Body of pancreas (tissue), 4 donors: ENCODE measurements around the gene EPS15. TPM values are rescaled to one million over a fixed set of nuclear protein-coding genes. Genes with fewer than 3 reads are reported as not detected.
A peak's percentile ranks its signal among the peaks of the same experiment; 100 is the strongest.

Experiments
- ATAC-seq: fragments of 150-250 bp; one replicate; pipeline ENCODE4 v1.9.1; 2016
- DNase-seq, 4 donors: peaks; one replicate each; pipeline ENCODE4 v3.0.0-alpha.2; 2019
- H3K27ac ChIP-seq, 4 donors: fragments of 200-600 bp; sonication (generic); 1 replicate in 3 of 4; 2 replicates in 1 of 4; pipeline versions ENCODE4 v1.5.1 to v1.6.1; 2016 to 2019; ENCODE audit warnings: mild to moderate bottlenecking in 1 of 4, mixed read lengths in 1 of 4, moderate library complexity in 1 of 4
- H3K27me3 ChIP-seq, 2 donors: fragments of 200-600 bp; sonication (generic); one replicate each; pipeline ENCODE4 v1.6.0; 2016; ENCODE audit warnings: mild to moderate bottlenecking in 1 of 2
- H3K36me3 ChIP-seq, 2 donors: fragments of 200-600 bp; sonication (generic); replicated peaks in 1 of 2; 2 replicates each; pipeline ENCODE4 v1.5.1; 2016; ENCODE audit warnings: low read depth in 2 of 2; ENCODE audit not compliant: insufficient read depth in 1 of 2
- H3K4me1 ChIP-seq: fragments of 200-600 bp; sonication (generic); one replicate; pipeline ENCODE4 v1.6.0; 2016
- H3K4me3 ChIP-seq, 2 donors: fragments of 200-600 bp; sonication (generic); 1 replicate in 1 of 2; 2 replicates in 1 of 2; pipeline ENCODE4 v1.5.1; 2016 to 2019
- H3K9me3 ChIP-seq, 3 donors: fragments of 200-600 bp; sonication (generic); 1 replicate in 2 of 3; 2 replicates in 1 of 3; pipeline ENCODE4 v1.5.1; 2016
- POLR2A ChIP-seq, 3 donors: fragments of 450-650 bp; IDR thresholded peaks; one replicate each; pipeline ENCODE4 v1.6.1; 2016; ENCODE audit warnings: antibody characterized with exemption in 3 of 3, mild to moderate bottlenecking in 2 of 3
- WGBS, 2 donors: methylation state at CpG; one replicate each; pipeline ENCODE4 v1.1.5; 2017; 5-methylcytosine and 5-hydroxymethylcytosine counted together
- intact Hi-C: fragments of 100-400 bp; cut with DNase I; formaldehyde crosslinking; loops from one replicate; pipeline ENCODE4 v1.15.1; 2023
- total RNA-seq, 2 donors: library from RNA; depleted of rRNA; stranded (reverse); fragments of >200 nt; gene quantifications; one replicate each; pipeline ENCODE4 v1.1.0, GENCODE V29; 2016
- TF ChIP-seq, protein P1 (sequence below), 7 experiments: fragments of 450-650 bp in 4 of 7; fragments of 200-600 bp in 3 of 7; sonication (generic) in 3 of 7; IDR thresholded peaks; one replicate each; pipeline ENCODE4 v1.5.1; 2016 to 2019; ENCODE audit warnings: antibody characterized with exemption in 7 of 7

Gene EPS15
- total RNA-seq, 2 donors from 2014 or later = 37.4 to 46.8 TPM

DNA sequence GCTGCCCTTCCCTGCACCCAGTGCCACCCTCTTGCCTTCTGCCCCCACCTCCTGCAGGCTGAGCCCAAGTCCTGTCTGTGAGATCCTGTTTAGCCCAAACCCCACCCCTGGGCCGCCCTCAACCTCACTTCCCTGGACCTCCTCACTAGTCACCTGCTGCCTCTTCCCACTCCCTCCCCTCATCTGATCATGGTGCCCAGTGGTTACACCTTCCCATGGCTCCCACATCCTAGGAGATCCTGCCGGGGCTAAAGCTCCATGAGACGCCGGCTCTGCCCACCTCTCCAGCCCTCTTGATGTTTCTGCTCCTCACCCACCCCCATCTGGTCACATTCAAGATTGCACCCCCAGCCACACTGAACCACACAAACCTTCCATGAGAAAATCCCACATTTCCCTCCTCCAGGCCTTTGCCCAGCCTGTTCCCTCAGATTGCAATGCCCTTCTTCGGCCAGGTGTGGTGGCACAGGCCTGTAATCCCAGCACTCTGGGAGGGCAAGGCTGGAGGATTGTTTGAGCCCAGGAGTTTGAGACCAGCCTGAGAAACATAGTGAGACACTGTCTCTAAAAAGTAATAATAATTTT, 205.7 kb downstream of the EPS15 start:
- DNase-seq (no peak), ATAC-seq (no peak)
- TF ChIP-seq POLR2A (IDR thresholded peaks at IDR 0.05) = no peak
- TF ChIP-seq, protein P1, sequence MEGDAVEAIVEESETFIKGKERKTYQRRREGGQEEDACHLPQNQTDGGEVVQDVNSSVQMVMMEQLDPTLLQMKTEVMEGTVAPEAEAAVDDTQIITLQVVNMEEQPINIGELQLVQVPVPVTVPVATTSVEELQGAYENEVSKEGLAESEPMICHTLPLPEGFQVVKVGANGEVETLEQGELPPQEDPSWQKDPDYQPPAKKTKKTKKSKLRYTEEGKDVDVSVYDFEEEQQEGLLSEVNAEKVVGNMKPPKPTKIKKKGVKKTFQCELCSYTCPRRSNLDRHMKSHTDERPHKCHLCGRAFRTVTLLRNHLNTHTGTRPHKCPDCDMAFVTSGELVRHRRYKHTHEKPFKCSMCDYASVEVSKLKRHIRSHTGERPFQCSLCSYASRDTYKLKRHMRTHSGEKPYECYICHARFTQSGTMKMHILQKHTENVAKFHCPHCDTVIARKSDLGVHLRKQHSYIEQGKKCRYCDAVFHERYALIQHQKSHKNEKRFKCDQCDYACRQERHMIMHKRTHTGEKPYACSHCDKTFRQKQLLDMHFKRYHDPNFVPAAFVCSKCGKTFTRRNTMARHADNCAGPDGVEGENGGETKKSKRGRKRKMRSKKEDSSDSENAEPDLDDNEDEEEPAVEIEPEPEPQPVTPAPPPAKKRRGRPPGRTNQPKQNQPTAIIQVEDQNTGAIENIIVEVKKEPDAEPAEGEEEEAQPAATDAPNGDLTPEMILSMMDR (IDR thresholded peaks at IDR 0.05) = peak in 4 of 7 experiments; percentile 13 to 36 (median 30)
- Histone ChIP-seq H3K4me1 (peaks cover 29% of the 10 kb centered on the region), H3K9me3 (no peaks in the 10 kb centered on the region), H3K27ac (peak overlapping the region; percentile 78 to 86 (median 80)), H3K4me3 (no peak overlapping the region), H3K36me3 (no peaks in the 10 kb centered on the region), H3K27me3 (no peaks in the 10 kb centered on the region)
- intact Hi-C loops = no loop called here
- WGBS, 2 donors = 89 to 93% methylated on average over 5 of the region's 5 CpGs

- intact Hi-C loops = no loop called here
- DNase-seq (no peak), ATAC-seq (no peak)
- no peak for TF ChIP-seq POLR2A (IDR thresholded peaks at IDR 0.05)
- Histone ChIP-seq H3K4me3 (no peak overlapping the region), H3K36me3 (no peaks in the 10 kb centered on the region), H3K9me3 (no peaks in the 10 kb centered on the region), H3K4me1 (peaks cover 29% of the 10 kb centered on the region), H3K27me3 (no peaks in the 10 kb centered on the region), H3K27ac (peak overlapping the region in 1 of 4 donors; percentile 86)
- WGBS, 2 donors = 81% methylated on average over 4 of the region's 4 CpGs; no CpG with 5 or more reads in 1 of the 2 donors
Observed at GRCh38 chr1:51312718-51313117, 206.3 kb downstream of the EPS15 start.

- H3K36me3 ChIP-seq = no peaks in the 10 kb centered on the region
- no peak overlapping the region for H3K4me3 ChIP-seq
- no peaks in the 10 kb centered on the region for H3K27me3 ChIP-seq
- WGBS, 2 donors = 87 to 100% methylated on average over 2 to 5 of the region's 5 CpGs
- intact Hi-C loops = no loop called here
- TF ChIP-seq POLR2A (IDR thresholded peaks at IDR 0.05) = no peak
- TF ChIP-seq, protein P1 (IDR thresholded peaks at IDR 0.05) = no peak
- DNase-seq = no peak
- ATAC-seq = no peak
- peaks cover 24% of the 10 kb centered on the region for H3K4me1 ChIP-seq
- no peaks in the 10 kb centered on the region for H3K9me3 ChIP-seq
- no peak overlapping the region for H3K27ac ChIP-seq
Observed at GRCh38 chr1:51311826-51312225, 207.2 kb downstream of the EPS15 start.

DNA sequence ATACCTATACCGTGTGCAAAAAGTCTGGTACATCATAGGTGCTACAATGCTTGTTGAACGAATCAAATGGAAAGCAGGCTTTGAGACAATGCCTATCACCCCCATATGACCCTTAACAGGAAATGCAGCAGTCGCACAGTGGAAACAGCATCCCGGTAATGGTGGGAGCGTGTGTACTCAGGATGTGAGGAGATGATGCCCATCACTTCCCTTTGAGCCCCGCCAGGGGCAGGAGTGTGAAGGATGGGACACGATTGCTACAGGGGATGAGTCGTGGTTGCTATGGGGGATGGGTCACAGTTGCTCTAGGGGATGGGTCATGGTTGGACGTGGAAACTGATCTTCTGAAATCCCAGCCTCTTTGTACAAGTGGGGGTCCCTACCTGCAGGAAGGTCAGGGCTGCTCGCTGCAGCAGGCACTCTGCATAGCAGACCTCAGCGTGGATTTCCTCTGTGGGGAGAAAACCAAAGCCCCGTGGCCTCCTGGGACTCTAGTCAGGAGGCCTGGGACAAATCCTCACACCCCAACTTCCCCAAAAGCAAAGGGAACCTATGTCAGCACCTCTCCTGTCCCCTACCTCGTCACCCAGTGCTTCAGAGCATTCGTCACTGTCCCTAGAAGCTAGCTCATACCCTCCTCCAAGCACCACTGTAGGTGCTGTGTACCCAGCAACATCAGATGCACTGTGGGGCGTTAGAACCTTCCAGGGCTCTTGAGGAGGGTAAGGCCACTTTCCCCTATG, 208.0 kb downstream of the EPS15 start:
- Histone ChIP-seq H3K4me3 (no peak overlapping the region), H3K4me1 (peaks cover 17% of the 10 kb centered on the region), H3K36me3 (no peaks in the 10 kb centered on the region), H3K27ac (no peak overlapping the region), H3K27me3 (no peaks in the 10 kb centered on the region), H3K9me3 (no peaks in the 10 kb centered on the region)
- ATAC-seq (no peak), DNase-seq (no peak)
- 71 to 73% methylated on average over 12 to 15 of the region's 15 CpGs for WGBS, 2 donors
- intact Hi-C loops = no loop called here
- no peak for TF ChIP-seq POLR2A (IDR thresholded peaks at IDR 0.05)
- TF ChIP-seq, protein P1 (IDR thresholded peaks at IDR 0.05) = no peak

DNA sequence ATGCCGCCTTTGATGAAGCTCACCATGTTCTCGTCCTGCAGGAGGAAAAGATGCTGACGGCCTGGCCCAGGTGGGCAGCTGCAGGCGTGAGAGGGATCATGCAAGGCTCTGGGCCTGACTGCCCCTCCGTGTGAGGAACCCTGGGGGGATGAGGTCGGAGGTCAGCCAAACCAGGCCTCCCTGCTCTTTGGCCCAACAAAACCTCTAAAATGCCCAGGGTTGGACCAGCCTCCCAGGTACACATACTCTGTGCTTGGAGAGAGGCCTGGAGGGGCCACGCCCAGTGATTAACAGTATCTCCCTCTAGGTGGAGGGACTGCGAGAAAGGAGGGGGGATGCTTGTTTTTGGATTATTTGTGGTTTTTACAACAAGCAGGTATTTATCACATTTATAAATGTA, 209.8 kb downstream of the EPS15 start:
- Histone ChIP-seq H3K27ac (no peak overlapping the region), H3K27me3 (no peaks in the 10 kb centered on the region), H3K4me1 (peaks cover 21% of the 10 kb centered on the region), H3K36me3 (no peaks in the 10 kb centered on the region), H3K9me3 (no peaks in the 10 kb centered on the region), H3K4me3 (no peak overlapping the region)
- WGBS, 2 donors = 82 to 87% methylated on average over 7 to 8 of the region's 8 CpGs
- TF ChIP-seq, protein P1 (IDR thresholded peaks at IDR 0.05) = no peak
- no peak for TF ChIP-seq POLR2A (IDR thresholded peaks at IDR 0.05)
- intact Hi-C loops = no loop called here
- ATAC-seq = no peak
- DNase-seq = no peak
